IPS-NIHi7 (cell line): Measurements from ENCODE around the gene GLTP.
"Not testable (repeated sequence)": the region's sequence is repeated elsewhere in the genome, so short reads cannot be mapped to it uniquely, and the experiment has no call there.

Experiments used
- DNase-seq: peaks from one replicate; pipeline ENCODE4 v3.0.0; 2012; ENCODE audit warnings: mixed read lengths; ENCODE audit errors: extremely low spot score

The GLTP gene

DNA sequence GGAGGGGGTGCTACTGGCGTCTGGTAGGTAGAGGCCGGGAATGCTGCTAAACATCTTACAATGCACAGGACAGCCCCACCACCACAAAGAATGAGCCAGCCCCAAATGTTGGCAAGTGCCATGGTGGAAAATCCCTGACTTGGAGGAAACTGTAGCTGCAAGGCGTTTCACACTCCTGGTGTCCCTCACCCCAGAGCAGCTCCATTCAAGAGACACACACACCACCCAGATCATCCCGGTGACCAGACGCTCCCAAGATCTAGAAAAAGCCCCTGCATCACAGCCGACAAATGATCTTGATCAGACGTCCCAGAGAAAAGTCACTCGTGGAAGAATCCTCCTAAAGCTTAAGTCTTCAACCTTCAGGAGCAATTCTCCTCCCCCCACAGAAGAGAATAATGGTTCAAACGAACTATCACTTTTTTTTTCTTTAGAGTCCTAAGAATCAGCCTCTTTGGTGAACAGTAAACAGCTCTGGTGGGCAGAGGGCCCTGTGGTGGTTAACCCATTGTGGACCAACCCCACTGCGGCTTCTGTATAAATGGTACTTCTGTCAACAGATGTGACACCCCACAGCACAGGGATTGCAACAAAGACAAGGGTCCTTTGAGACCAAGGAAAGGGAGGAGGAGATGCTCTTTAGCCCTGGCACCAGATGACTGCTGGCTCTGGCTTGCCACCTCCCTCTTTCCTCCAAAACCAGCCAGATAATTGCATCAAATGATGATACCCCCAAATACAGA, 2.7 kb downstream of the GLTP start:
- no peak for DNase-seq

GRCh38 chr12:109876406-109876805, 3.9 kb downstream of the GLTP start:
- no peak for DNase-seq

GRCh38 chr12:109875572-109876131, 4.7 kb downstream of the GLTP start:
- DNase-seq, result no peak

- no peak for DNase-seq
Measured at GRCh38 chr12:109873653-109874052, 6.7 kb downstream of the GLTP start.

DNA sequence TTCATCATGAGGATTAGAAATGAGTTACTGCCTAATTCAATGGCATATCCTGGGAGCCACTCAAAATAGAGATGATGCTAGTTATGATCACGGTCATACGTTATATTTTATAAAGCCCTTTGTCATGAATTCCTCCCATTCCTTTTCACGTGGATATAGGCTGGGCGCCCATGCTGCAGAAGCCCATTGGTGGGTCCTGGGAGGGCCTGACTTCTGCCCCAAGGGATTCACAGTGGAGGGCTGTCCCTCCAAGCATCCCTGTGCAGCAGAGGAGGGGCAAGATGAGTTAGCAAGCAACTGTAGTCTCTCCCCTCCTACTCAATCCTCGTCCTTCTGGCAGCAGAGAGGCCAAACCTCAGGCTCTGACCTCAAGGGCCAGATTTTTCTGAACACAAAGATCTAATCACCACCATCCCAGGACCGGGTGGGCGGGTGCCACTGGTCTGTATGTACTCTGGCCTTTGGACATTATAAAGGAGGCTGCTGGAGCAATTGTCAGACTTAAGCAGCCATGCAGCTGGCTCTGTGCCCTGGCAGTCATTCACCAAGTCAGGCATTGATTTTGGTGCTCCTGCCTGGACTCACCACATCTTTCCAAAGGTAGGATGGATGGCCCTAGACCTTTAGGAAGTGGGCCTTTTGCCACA, 8.6 kb downstream of the GLTP start:
- DNase-seq, result no peak

DNA sequence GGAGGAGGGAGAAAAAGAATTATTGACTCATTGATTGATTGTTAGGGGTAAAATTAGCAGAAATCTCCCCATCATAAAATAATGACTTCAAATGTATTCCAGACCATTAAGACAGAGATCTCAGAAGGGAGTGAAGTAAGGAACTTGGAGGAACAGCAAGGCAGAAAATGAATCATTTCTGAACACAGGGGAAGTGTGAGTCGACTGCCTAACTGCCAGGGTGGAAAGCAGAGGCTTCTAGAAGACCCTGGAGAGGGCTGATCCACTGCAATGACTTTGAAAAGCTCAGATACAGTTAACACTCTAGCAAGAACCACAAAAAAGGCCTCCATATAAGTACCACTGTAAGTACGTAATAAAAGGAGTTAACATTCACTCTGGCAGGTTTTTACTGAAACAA, 9.7 kb downstream of the GLTP start:
- no peak for DNase-seq

DNA sequence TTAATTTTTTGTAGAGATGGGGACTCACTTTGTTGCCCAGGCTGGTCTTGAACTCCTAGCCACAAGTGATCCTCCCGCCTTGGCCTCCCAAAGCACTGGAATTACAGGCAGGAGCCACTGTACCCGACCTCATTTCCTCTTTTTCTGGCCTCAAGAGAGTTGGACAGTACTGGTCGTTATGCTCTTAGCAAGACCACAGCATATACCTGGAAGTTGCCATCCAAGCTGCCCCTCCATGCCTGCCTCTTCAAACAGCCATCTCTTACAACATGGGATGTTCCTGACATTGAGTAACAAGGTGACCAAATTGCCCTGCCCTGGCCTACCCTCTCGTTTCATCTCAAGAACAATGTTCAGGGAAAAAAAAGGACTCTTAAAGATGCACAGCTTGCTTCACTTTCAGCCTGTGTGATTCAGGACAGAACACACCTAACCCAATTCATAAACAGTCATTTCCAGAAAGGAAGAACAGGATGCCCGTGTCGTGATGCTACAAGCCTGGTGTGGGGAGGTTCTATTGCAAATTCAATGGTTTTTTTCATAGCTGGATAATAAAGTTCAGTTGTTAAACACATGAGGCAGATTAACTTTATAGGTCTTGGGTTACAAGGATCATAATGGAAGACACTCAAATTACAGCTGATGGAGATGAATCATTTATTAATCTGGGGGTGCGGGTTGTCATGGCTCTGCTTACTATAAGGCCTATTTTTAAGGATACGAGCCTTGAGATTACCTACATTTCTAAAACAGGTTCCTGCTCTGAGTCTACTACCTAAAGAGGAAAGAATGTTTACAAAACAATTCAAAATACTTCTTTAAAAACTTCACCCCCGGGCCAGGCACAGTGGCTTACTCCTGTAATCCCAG, 11.9 kb downstream of the GLTP start:
- no peak for DNase-seq

- DNase-seq, result peak; percentile 27
Measured at GRCh38 chr12:109864916-109865315, 15.4 kb downstream of the GLTP start.

DNA sequence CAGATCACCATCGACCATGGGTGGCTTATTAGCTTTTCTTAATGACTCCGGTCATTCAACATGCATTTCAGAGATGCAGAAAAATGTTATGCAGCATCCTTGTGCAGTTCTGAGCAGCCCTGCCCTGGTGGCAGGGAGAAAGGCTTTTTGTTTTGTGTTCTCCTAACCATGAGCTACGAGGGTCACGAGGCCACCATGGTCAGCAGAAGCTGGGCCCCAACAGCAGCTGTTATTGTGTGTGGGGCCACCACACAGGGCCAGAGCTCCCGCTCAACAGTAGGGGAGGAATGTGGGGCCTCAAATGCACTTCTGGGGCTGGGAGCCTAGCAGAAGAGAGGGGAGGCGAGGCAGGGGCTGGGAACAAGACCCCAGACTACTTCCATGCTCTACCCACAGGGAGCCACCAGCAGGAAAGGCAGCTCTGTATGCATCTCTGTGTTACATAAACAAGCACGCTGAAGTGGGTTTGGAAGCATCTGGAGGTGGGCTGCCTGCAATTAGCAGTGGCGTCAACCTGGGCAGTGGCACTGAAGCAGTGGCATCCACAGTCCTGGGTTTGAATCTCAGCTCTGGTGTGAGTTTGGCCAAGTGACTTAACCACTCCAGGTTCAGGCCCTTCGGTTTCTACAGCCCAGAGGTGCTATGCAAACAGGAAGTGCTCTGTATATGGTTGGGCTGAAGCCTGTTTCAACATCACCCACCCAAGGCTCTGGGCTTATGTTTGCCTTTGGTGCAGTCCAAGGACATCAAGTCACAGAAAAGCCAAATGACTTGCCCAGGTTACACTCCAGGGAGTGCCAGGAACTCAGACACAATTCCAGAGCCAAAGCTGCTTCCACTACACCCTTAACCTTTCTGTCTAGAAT, 16.3 kb downstream of the GLTP start:
- no peak for DNase-seq

DNA sequence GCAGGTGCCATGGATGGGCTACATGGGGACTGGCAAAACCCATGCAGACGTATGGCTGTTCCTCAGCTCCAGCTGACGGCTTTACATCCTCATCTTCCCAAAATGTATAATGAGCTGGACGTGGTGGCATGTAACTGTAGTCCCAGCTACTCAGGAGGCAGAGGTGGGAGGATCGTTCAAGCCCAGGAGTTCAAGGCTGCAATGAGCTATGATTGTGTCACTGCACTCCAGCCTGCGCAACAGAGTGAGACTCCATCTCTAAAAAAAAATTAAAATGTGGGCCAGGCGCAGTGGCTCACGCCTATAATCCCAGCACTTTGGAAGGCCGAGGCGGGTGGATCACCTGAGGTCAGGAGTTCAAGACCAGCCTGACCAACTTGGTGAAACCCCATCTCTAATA, 17.9 kb downstream of the GLTP start:
- not testable (repeated sequence) for DNase-seq

- no peak for DNase-seq
Measured at GRCh38 chr12:109861689-109862314, 18.5 kb downstream of the GLTP start.

- no peak for DNase-seq
Measured at GRCh38 chr12:109860977-109861376, 19.4 kb downstream of the GLTP start.

DNA sequence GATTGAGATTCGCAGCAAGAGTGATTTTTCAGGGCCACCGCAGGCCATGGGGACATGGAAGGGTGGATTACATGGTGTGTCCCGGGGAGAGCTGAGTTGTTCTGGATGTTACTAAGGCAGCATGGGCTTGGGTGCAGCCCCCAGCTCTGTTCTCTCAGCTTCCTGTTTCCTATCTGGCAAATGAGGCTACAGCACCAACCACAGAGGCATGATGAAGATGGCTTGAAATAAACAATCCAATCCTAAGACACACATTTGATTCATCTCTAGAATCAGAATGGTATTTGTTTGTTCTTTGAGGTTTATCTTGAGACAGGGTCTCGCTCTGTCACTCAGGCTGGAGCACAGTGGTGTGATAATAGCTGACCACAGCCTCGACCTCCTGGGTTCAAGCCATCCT, 21.6 kb downstream of the GLTP start:
- DNase-seq, result no peak

DNA sequence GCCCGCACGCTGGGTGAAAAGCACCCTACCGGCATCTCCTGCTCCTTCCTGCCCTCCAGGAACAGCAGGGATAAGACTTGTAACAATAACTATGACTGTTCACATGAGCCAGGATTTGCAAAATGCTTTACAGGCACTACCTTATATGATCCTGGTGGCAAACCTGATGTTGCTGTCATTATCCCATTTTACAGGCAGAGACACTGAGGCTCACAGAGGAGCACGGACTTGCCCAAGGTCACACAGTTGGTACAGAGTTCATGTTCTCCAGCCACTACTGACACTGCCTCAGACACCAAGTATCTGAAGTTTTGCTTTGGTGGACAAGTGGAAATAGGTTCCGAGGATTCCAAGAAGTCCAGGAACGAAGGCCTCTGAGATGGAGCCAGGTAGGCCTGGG, 22.6 kb downstream of the GLTP start:
- no peak for DNase-seq

DNA sequence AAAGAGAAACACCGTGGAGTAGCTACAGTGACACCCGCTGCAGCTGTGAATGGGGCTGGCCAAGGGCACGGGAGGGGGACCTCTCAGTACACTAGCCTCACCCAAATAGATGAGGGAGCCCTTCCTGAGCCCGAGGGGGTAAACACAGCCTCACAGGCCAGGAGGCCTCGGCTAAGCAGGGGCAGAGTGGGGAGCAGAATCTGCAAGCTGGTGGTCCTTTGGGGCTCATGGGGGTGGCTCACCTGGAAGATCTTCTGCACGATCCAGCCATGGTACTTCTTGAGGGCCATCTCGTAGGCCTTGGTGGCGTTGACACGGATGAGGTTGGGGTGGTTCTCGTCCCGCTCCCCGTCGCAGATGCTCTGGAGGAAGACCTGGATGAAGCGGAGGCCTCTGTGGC, 25.0 kb downstream of the GLTP start:
- DNase-seq, result no peak

GRCh38 chr12:109850518-109850917, 29.8 kb downstream of the GLTP start:
- not testable (repeated sequence) for DNase-seq

DNA sequence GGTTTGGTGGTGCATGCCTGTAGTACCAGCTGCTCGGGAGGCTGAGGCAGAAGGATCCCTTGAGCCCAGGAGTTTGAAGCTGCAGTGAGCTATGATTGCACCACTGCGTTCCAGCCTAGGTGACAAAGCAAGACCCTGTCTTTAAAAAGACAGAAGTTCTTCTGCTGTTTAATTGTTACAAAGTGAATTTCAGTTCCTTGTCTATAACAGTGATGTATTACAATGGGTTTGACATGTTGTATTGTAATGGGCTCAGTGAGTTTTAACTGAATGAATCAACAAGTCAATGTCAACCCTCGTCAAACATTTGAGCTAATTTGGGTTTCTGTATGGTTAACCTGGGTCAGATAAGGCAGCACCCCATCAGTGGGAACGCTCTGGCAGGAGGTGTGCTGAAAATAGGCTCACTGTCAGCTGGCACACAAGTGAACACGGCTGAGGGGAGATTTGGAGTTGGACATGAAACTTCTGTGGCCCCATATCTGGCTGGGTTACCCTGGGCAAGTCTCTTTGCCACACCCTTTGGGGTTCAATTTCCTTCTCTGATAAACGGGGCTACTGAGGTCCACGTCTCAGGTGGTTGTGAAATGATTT, 33.1 kb downstream of the GLTP start:
- no peak for DNase-seq

DNA sequence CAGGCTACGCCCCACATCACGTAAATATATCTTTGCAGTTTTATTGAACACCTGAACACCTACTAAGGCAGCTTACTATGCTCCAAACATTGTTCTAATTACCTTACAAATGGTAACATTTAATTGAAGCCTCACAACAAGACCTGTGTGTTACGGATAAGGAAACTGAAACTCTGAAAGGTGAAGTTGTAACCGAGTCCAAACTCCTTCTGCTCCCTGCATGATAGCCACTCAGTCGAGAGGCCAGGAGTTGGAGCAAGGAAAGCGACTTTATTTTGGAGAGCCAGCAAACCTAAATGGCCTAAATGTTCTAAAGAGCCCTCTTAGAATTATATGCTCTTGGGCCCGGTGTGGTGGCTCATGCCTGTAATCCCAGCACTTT, 34.5 kb downstream of the GLTP start:
- no peak for DNase-seq

DNA sequence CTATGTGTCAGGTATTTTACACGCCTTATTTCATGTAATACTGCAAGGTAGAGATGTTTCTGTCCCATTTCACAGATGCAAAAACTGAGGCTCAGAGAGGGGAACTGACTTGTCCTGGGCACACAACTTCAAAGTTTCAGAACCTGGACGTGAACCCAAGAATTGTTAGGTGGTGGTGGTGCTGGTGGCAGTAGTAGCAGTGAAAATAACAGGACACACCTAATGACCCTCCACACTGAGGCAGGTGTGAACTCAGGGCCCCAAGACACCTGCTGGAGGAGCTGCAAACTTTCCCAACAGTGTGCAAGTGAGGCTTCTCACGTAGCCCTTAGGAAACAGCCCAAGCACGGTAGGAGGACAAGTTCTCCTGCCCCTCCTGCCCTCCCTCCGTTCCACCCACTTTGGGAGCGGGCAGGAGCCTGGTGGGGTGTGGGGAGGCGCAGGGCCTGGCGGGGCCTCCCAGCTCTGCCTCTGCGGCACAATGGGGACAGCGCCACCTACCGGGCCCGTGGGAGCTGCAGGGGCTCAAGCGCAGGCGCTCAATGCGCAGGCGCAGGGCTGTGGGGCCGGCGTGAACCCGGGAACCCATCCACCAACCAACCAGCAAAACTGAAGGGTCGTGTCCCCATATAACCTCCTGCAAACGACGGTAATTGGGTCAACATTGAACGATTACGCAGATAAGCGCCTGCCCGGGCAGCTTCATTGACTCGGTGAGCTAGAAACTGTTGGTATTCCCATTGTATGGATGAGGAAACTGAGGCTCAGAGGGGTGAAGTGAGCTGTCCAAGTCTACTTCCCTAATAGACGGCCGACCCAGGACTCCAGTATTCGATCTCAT, 35.1 kb downstream of the GLTP start:
- DNase-seq, result peak; percentile 97

- no peak for DNase-seq
Measured at GRCh38 chr12:109844091-109844490, 36.2 kb downstream of the GLTP start.
